Stimulated activated CD8-positive, alpha-beta memory T cell treated with anti-CD3 and anti-CD28 coated beads, Interleukin-15, amount 100 ng/mL, for 4 hours (primary cell): ENCODE data around the gene APBA2.
"Not testable (repeated sequence)": the region's sequence is repeated elsewhere in the genome, so short reads cannot be mapped to it uniquely, and the experiment has no call there.

Experiments used
- DNase-seq, 2 donors: peaks; one replicate each; pipeline ENCODE4 v3.0.0-alpha.2; 2020; ENCODE audit warnings: low read depth in 2 of 2

APBA2 gene

DNA sequence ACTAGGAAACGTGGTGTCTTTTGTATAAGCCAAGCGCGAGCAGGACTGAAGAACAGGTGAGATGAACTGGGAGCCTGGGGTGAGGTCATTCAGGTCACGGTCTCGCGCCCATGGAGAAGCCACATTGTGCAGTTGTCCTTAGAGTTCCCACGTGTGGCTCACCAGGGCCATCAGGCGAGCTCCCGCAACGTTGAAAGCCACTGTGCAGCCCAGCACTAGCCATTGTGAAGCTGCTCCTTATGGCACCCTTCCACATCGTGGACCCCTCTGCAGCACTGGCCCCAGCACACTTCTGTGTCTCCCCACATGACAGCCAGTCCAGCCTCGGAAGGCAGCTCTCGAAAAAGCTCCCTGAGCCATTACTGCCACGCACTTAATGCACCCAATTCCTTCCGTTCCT, 7.6 kb upstream of the APBA2 start:
- DNase-seq = no peak

DNA sequence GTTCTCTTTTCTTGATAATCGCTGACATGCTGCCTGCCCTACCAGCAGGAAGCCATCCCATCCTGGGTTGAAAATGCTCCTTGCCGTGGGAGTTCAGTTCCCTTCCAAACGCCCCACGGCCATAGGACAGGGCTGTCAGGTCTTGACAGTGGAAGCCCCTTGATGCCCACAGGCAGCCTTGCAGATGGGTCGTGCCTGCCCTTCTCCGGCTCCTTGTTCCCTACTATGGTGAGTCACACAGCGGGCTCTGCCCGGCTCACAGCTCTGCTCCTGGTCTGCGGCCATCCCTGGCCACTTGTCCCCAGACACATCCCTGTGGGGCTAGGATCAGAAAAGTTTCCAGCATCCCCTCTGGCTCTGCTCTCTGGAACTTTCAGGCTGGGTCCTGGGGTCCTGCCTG, 6.2 kb upstream of the APBA2 start:
- no peak for DNase-seq

DNA sequence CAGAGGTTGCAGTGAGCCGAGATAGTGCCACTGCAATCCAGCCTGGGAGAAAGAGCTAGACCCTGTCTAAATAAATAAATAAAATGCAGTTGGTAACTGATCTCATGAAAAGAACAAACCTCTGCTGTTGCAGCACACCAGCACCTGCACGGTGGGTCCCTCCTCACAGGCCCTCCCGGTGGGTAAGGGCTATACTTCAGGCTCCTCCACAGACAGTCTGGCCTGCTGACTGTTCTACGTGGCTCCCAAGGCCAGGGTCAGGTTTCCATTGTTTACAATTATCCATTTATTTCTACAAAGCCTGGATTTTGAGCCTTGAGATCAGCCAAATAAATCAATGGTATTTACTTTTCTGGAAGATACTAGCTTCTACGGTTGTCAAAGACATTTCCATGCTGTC, 5.1 kb upstream of the APBA2 start:
- DNase-seq = no peak

DNA sequence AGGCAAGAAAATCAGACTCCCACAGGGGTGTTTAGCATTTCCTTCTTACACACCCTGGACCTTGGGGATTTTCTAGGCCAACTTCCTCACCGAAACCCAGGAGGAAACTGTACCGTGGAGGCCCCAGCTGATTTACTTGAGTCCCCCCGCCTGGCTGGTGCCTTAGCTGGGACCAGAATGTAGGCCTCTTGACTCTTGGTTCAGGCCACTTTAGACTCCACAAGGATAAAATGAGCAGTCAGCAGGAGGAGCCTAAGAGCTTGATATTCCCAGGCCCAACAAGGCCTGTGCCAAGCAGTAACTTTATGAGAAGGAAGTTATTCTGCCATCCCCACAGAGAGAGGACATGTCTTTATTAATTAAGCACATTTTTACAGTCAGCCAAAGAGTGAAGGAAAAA, 4.6 kb upstream of the APBA2 start:
- DNase-seq = no peak

DNA sequence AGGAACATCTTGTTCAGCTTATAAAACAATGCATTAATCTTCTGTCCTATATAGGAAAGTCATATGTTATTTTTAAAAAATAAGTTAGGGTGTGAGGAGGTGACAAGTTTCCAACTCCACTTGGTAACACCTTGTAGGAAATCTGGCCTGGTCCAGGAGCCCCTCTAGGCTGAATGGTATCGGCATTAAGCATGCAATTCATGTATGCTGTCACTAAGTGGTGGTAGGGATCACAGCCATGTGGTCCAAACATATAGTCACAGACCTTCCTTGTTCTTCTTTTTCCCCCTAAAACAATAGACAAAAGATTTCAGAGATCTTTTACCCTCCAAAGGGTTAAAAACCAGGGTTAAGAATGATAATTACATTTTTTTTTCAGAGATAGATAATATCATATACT, 4.2 kb upstream of the APBA2 start:
- no peak for DNase-seq

DNA sequence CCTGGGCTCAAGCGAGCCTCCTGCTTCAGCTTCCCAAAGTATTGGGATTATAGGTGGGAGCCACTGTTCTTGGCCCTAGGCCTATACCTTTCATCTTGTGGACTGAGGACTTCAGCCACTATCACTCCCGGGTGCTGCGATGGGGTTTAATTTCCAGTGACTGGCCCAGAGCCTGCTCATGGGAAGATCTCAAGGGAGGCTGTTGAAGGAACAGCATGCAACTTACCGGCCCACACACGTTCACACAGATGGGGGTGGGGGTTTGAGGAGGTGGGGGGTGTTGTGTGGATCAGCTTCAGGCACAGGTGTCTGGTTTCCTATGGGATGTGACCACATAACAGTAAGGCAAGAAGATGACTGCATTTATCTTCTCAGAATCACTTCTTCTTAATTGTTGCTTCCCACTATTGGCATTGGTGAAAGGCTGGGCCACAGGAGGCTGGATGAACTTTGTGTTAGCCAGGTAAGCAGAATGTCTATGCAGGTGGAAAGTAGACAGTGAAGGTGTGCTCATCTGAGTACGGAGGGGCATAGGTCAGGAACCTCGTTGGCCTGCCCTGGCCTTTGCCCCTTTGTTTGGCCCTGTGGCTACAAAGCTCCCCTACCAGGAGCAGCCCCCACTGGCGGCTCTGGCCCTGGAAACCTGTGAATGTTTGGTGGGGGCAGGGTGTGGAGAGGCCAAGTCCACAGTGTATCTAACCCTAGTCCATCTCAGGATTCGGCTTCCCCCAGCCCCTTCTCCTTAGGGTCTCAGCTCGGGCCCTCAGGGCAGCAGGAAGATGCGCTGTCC, 1.4 kb upstream of the APBA2 start:
- no peak for DNase-seq

DNA sequence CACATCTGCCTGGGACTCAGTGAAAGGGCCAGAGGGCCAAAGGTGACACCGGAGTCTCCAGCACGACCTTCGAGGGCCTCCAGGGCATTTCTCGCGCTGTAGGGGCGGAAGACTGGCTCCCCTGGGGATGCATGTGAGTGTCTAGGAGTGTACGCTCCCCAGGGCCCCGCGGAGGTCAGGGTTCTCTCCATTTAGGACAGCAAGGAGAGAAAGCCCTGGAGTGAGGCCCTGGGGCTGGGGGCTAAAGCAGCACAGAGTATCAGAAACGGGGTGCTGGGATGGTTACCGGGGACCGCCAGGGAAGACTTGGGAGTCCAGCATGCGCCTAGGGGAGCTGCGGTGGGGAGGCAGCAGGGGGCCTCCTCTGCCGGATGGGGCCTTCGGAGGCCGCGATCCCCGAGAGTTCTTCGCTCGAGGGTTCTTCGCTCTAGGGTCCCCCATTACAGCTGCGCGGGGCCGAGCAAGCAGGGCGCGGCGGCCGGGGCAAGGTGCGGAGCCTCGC, 595 bp upstream of the APBA2 start:
- DNase-seq = no peak

DNA sequence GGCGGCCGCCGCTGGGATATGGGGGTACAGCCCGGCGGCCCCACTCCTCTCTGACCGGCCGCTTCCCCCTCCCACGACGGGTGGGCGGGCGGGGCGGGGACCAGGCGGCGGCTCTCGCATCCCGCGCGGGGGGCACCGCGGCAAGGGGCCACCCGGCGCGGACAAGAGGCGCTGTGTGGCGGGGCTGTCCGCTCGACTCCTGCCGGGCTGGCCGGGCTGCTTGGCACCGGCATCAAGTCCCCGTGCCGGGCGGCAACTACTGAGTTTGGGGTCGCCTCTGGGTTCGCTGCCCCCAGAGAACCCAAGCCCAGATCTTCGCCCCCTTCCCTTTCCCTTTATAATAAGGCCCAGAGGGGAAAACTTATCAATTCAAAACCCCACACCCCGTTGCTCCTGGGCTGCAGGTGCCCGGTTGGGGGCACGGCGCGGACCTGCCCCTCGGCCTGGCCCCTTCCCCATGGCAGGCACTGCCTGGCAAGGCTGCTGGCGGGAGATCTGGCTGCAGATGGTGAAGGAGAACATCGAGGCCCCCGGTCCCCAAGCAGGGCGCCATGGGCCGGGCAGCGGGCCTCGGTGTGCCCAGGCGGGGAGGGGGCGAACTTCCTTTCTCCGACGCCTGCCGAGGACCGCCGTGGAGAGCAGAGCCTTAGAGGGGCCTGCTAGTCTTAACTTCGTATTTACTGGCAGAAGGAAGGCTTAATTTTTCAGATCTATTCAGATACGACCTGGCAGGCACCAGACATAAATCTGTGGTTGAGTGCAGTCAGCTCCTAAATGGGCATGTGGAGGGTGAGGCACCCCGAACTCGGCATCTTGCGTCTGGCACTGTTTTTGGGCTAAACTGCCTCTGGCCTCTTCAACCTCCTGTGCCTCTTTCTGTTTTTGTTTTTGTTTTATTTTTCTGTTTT, 911 bp downstream of the APBA2 start:
- no peak for DNase-seq

DNA sequence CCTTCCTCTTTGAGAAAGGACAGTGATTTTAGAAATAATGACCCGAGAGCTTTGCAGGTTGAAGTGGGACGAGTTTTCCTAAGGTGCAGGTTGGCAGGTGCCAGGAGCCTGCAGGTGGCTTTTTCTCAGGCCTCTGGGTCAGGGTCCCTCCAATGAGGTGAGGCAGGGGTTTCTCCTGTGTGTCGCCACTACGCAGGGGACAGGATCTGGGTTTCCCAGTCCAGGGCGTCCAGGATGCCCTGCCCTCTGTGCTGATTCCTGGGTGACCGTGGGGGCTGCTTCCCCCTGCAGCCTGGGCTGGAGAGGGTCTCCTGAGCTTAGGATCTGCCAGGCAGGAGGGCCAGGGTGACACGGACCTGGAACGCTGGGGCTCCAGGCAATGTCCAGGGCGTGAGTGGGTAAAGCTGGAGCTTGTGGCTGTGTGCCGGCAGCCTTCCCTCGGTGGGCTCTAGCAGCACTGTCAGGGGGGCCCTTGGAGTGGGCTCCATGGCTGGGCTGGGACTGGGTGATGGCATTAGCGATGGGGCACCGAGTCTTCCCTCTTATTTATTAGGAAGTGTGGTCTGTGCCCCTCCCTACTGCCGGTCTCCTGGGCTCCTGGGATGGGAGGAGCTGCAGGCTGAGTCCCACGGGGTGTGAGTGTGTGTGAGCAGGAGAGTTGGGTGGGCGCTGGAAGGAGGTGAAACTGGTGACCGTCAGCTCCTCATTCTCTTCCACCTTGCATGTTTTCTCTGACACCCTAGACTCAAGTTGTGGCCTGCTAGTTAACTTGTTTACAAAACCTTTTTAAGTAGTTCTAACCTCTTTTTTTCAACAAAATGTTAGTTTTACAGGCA, 1.8 kb downstream of the APBA2 start:
- DNase-seq = no peak

DNA sequence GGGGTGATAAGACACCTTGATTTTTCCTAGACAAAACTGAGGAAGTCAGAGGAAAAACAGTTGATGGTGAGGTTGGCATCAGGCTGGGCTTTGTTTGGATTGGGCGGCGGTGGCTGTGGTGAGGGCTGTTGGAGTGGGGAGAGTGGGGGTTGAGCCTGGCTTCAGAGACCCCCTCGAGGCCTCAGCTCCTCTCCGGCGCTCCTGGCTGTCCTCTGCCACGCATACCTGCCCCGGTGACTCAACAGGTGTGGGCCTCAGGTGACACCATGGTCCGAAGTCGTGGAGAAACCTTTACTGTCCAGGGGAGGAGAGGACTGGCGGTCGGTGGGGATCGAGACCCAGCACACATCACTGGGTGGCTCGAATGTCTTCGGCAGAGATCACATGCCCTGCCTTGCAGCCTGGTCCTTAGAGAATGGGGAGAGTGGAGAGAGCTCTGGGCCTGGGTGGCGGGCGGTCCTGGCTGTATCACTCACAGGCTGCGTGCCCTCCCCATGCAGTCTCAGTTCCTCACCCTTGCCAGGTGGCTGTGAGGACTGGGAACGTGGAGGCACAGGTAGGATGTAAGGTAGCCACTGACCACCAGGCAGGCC, 2.6 kb downstream of the APBA2 start:
- DNase-seq = no peak

DNA sequence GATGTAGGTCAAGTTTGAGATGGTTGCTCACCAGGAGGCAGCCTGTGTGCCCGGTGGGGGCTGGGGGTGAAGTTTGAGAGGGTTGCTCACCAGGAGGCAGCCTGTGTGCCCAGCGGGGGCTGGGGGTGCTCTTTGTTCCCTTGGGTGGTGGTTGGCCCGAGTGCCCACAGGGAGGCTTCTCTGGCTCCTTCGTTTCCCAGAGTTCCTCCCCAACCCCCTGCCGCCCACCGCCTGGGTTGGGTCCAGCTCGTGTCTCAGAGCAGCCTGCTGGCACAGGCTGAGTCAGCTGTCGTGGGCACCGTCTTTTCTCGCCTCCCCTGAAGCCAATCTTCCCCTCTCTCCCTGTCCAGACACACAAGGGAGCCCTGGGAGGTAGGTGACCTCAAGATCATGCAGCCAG, 3.1 kb downstream of the APBA2 start:
- DNase-seq = no peak

DNA sequence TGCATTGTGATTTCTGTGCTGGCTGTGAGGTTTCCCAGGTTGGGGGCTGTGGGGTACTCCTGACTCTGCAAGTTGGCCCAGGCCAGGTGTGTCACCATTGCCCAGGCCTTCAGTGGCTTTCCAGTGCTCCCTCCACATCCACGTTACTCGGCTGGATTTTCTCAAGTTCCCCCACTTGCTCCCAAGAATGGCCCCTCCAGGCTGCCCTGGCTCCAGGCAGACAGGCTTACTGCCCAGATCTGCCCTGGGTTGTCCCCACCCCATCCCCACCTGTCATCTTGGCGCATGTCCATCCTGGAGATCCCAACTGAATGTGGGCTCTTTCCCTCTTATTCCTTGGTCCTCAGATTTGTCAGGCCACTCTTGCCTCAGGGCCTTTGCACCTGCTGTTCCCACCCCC, 3.6 kb downstream of the APBA2 start:
- DNase-seq = no peak

DNA sequence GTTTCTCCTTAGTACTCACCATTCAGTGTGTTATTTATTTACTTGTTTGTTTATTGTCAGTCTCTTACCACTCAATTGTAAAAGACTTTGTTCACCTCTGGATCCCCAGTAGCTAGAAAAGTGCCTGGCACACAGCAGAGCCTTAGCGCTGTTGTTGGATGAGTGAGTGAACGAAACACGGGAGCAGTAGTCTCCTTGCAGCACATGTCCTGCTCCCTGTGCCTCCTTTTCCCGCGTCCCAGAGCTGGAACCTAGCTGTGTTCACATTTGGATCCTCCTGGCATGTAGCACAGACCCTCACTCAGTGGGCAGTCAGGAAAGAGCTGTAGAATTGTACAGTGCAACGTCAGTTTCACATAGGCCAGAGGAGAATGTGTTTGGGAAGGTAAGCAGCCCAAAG, 4.1 kb downstream of the APBA2 start:
- not testable (repeated sequence) for DNase-seq

DNA sequence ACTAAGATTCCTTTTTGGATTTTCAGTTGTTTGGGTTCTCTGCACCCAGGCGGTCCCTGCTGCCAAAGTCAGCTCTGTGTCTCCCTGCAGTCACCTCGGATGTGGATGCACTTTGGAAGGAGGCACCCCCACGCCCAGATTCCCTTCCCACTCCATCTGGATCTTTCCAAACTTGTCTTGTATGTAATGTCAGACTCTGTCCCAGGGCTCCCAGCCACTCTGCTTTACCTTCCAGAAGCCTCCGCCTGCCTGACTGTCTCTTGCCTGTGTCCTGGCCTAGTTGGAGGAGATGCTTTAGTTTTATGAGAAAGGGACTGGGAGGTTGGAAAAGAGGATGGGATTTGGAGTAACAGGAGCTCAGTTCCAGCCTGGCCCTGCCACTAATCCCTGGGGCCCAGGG, 4.5 kb downstream of the APBA2 start:
- not testable (repeated sequence) for DNase-seq

DNA sequence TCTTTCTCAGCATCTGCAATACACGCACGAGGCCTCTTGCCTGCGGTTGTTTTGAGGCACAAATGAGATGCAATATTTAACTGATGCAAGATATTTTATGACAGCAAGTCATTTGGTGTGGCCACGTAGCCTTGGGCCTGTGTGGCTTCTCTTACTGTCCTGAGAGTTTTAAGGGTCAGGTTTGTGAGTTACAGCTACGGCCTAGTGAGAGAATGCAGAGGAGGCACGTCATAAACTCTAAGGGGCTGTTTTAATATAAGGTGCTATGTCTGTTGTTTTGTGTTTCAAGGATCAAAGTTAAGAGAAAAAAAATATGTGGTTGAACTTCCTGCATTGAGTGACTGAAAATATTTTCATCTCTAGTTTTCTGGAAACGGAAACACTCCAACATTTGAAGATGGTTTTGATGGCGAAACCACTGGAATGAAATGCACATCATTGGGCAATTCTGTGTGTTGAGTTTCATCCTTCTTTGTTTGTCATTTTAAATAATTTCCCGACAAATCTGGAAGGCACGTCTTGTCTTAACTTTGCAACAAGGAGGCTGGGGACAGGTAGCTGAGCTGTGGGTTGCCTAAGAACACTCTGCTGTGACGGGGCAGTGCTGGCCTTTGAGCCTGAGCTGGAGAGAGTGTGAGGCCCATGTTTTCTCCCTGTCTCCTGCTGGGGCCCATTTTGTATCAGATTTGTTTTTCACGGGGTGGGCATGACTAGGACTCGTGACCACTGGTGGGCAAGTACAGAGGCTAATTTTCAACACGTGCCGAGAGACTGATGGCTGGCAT, 5.1 kb downstream of the APBA2 start:
- DNase-seq = no peak

DNA sequence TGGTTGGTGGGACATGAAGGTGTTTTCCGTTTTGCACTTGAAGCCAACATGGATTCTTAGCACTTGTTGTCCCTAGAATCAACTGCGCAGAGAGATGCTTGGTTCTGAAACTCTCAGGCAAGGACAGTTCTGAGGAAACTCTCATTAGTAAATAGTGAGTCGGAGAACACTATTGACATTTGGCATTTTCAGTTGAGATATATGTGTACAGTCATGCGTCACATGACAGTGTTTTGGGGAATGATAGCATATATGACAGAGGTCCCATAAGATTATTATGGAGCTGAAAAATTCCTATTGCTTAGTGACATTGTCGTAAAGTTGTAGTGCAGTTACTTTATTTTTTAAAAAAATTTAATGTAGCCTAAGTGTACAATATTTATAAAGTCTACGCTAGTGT, 5.8 kb downstream of the APBA2 start:
- DNase-seq = no peak

DNA sequence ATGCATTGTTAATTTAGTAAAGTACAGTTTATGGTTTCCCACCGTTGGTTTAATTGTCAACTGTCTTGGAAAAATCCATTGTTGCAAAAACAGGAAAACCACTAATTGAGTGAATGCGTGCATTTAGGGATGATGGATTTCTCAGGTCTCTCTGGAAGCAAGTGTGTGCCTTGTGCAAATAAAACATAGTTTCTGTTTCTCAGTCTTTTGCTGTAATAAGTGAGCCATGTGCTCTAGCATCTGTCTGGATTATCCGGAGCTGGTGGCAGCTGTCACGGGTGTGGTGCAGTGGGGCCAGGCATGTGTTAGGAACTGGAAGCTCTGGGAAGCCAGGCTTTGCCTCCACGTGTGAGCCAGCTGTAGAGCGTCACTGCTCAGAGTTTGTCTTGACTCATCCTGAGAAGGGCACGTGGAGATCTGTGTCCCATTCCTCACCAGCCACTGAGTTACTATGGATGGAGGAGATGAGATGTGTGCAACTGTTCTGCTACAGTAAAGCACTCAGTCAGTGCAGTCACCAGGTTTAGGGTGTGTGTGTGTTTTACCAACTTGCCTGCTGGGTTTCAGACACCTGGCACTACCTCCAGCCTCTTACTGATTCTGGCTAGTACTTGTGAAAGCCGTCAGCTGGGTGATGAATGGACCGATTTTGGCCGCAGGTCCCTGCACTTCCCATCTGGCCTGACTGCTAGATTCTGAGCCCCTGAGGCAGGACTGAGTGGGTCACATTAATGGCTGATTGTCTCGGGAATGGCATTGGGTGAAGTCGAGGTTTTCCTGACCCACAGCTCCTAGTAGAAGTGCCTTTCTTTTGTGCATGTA, 7.2 kb downstream of the APBA2 start:
- no peak for DNase-seq

DNA sequence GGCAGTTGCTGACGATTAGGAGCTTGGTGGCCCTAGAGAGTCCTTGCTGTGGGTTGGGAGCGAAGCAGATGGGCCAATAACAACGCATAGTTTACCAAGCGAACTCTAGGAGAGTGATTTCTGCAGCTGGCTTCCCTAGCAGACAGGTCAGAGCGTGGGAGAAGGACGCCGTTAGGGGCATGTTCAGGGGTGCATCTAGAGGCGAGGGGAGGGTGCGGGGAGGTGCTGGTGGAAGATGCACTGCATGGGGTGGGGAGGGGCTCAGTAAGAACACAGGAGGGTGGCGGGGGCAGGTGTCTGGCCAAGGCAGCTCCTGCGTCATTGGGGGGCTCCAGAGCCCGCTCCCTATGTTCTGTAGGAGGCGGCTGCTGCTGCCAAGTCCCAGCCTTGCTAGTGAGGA, 8.9 kb downstream of the APBA2 start:
- DNase-seq = no peak

DNA sequence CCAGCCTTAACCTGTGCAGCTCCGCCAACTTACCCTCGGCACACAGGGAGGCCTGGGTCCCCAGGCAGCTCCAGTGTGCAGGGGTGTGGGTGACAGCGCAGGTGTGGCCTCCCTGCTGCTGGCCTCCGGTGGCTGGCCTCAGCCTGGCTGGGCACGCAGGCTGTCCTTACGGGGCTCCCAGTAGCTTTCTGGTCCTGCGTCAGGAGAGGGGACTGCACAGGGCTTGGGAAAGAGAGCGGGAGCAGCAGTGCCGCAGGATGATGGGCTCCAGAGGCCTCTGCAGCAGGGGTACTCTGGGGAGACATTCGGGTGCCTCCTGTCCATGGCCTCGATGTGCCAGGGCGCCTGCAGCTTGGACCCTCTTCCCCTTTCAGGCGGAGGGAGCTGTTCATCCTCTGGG, 9.4 kb downstream of the APBA2 start:
- no peak for DNase-seq

DNA sequence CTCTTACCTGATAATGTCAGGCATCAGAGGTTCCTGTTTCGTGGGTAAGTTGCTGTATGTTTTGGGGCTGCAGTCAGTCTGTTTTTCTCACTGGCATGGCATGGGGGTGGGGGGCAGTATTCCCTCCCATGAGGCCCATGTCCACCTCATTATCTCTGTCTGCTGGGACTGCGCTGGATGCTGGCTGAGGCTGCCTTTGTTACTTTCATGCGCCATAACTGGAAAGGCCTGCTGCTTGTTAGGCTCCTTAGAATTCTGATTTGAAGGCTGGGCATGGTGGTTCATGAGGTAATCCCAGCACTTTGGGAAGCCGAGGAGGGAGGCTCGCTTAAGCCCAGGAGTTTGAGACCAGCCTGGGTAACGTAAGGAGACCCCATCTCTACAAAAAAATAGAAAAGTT, 9.8 kb downstream of the APBA2 start:
- DNase-seq = no peak
